GM21367 (cell line): ENCODE measurements around the gene VAV3.
"Not testable (repeated sequence)": the region's sequence is repeated elsewhere in the genome, so short reads cannot be mapped to it uniquely, and the experiment has no call there.

Experiments
- ATAC-seq: cut with Tn5 transposase; IDR thresholded peaks from one replicate; pipeline ENCODE4 v1.9.1; 2021; ENCODE audit not compliant: unreplicated experiment

Gene VAV3, protein sequence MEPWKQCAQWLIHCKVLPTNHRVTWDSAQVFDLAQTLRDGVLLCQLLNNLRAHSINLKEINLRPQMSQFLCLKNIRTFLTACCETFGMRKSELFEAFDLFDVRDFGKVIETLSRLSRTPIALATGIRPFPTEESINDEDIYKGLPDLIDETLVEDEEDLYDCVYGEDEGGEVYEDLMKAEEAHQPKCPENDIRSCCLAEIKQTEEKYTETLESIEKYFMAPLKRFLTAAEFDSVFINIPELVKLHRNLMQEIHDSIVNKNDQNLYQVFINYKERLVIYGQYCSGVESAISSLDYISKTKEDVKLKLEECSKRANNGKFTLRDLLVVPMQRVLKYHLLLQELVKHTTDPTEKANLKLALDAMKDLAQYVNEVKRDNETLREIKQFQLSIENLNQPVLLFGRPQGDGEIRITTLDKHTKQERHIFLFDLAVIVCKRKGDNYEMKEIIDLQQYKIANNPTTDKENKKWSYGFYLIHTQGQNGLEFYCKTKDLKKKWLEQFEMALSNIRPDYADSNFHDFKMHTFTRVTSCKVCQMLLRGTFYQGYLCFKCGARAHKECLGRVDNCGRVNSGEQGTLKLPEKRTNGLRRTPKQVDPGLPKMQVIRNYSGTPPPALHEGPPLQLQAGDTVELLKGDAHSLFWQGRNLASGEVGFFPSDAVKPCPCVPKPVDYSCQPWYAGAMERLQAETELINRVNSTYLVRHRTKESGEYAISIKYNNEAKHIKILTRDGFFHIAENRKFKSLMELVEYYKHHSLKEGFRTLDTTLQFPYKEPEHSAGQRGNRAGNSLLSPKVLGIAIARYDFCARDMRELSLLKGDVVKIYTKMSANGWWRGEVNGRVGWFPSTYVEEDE

DNA sequence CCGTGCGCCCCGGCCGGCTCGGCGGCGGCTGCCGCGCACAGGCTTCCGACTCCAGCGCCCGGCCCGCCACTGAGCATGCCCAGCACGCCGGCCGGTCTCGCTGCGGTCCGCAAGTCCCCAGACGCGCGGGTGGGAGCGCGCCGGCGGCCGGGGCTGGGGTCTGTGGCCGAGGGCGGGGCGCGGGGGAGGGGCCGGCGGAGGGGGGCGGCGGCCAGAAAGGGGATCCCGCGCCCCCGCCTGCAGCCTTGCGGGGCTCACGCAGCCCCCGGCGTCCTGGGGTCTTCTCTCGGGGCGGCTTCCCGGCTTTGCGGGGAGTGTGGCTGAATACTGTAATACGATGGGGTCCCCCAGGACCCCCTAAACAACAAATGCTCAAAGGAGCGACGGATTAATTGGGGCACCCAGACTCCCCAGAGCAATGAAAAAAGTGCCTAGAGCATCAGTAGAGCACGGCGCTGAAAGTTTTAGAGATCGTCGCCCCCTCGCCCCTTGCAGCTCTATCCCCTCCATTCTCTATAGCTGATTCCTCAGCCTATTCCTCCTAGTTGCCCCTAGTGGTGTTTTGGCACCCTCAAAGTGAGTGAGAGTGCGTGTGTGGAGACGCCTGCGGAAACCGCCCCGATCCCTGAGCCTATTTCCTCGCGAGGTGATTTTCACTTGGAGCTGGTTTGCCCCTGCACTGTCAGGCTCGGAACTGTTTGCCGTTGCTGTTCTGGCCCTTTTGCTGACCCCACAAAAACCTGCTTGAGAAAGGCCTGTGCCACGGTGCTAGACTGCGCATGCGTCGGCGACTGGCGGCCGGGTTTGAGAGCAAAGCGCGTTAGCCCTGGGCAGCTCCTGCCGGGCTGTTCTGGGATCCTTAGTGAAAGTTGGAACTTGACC, at the start of gene VAV3:
Gene VAV3 (minus strand): TSS at position 71 of the 882 bp plus-strand sequence. CDS start 311 bp downstream, outside the sequence.
- no peak for ATAC-seq

DNA sequence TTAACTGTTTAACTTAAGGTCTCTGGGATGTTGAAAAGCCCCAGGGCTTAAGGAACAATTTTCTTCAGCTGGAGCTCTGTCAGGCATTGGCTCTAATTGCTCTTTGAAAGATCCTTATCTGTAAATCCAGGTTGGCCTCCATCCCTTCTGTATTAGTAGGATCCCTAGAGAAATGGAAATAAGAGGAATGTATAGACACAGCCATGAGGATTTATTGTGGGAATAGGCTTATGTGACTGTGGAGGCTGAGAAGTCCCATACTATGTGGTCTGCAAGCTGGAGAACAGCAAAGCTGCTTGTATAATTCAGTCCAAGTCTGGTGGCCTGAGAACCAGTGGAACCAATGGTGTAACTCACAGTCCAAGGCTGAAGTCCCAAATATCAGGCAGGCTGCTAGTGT, 47.6 kb upstream of the VAV3 start:
- no peak for ATAC-seq

DNA sequence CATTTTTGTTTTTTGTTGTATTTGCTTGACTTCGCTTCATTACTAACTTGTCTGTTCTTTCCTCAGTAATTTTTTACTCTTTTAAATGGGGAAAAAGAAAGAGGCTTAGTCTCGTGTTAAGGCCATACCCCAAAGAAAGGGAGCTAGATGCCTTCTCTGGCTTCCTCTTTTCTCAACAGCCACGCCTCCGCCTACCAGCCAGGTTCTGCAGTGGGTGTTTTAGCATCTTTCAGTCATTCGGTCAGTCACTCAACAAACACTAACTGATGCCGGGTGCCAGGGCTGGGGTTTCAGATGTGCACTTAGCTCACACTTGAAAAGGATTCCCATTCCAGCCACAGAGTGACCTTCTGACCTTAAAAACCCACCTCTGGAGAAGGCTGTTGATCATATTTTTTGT, 46.3 kb upstream of the VAV3 start:
- ATAC-seq = no peak

DNA sequence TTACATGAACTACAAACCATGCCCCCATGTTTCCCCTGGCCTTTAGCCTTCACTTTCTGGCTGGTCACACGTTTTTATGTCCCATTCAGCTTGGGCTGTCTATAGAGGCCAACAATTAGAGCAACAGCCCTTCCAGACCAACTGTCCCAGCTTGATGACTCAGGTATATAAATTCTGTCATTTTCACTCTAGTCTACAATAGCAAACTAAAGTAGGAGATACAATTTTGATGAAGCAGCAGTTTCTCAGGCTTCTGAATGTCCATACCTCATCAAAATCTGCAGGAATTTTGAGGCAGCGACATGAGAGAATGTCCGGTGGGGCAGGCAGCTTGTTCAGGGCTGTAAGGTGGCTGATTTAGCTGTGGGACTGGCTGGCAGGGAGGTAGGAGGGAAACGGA, 45.6 kb upstream of the VAV3 start:
- ATAC-seq = no peak

DNA sequence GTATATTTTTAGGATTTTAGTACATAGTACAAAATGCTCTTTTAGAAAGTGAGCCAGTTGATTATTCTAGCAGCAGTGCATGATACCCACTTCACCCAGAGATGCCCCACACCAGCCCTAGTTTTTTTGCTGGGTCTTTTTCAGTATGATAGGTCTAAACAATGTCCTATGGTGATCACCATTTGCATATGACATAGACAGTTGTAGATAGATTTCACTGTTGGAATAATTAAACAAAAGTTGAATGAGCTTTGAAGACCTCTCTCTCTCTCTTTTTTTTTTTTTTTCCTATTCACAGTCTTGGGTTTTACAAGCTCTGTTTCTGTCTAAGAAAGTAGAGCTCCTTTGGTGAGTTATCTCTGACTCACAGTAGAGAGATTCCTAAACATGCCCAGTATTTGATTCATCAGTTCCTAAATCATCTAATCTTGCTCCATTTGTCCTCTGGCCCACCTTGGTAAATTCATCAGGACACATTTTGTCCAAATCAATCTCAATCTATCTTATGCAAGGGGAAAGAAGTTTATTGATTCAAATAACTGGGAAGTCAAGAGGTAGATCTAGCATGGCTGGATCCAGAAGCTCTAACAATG, 44.7 kb upstream of the VAV3 start:
- no peak for ATAC-seq

DNA sequence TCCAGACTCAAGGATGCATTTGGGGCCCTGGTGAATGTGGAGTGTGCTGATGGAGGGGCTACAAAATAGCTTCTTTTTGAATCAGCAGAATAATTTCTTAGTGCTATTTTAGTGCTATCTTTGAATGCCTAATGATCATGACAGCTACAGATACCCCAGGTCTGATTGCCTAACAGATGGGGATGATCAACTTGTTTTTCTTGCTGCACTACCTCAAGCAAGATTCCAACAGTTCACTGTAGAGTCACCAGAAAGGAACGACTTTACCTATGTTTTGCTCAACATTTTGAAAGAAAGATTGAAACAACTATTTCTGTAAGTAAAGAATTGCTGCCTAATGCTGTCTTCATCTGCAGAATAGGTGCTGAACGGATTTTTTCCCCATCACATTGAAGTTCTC, 42.6 kb upstream of the VAV3 start:
- ATAC-seq = no peak

DNA sequence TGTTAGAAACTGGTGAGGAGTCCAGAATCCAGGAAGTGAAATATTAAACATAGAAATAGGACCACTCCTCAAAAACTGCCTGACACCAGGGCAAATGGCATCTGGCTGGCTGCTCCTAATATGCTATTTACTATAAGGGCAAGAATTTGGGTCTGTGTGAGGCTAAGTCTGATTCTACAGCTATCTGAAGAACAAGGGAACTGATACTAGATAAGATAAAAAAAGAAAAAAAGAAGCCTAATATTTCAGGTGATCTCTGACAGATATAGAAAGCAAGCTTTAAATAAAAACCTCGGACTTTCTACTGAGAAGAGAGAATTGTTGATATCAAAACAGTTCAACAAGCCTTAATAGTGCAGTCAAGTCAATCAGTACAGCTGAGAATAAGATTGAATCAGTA, 42.1 kb upstream of the VAV3 start:
- no peak for ATAC-seq

DNA sequence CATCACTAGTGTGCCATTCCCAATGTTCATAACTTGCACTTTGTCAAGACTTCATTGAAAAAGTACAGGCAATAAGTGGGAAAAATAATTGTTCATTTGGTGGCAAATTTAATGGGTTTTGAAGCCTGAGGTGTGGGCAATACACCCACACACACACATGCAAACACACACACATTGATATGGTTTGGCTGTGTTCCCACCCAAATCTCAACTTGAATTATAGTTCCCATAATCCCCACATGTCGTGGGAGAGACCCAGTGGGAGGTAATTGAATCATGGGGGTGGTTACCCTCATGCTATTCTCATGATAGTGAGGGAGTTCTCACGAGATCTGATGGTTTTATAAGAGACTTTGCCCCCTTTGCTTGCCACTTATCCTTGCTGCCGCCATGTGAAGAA, 39.9 kb upstream of the VAV3 start:
- not testable (repeated sequence) for ATAC-seq

DNA sequence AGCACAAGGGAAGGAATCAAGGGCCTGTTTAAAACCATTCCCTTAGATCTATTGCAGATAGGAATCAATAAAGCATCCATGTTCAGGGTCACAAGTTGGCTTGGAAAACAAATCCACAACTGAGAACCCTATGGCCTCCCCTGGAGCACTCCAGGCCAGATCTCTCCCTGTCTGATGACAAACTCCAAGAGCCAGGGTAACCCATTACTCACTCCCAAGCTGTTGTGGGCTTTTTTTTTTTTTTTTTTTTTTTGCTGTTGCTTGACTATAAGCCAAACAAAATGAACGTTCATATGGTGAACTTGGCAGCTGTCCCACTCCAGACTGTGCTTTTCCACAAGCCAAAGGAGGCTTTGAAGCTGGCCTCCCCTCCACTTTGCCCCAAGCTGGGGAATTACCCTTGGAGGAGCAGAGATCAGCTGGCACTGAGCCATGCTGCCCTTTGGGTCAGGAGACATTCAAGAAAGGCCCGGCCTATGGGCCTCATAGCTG, 35.7 kb upstream of the VAV3 start:
- no peak for ATAC-seq

DNA sequence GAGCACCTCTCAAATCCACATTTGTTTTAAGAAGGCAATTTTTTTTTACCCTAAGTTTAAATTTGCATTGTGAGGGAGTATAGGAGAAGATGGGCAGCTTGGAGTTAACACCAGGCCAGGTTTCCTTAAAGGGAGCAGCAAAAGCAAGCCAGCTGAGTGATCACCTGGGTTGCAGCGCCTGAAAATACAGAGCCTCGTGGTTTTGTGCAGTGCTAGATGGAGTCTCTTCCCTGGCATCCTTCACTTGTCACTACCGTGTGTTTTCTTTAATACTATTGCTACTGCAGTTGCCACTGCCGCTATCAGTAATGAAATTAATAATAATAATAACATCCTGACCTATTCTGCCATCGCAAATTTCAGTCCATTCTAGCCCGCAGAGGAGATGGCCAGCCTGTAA, 35.2 kb upstream of the VAV3 start:
- no peak for ATAC-seq

DNA sequence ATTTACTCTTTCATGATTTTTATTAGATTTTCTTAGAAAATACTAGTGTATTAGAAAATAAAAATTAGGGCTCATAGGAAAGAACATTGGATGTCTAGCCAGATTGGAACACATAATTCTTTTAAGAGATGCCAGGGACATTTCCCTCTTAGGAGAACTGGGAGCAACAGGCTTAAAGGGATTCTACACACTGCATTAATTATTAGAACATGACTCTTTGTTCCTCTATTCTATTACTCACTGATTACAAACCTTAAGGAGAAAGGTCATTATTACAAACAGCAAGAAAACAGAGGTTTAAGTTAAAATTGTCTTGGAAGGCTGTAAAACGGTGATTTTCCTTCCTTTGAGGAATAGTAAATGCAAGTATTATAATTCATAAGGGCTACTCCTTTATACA, 32.9 kb upstream of the VAV3 start:
- no peak for ATAC-seq

DNA sequence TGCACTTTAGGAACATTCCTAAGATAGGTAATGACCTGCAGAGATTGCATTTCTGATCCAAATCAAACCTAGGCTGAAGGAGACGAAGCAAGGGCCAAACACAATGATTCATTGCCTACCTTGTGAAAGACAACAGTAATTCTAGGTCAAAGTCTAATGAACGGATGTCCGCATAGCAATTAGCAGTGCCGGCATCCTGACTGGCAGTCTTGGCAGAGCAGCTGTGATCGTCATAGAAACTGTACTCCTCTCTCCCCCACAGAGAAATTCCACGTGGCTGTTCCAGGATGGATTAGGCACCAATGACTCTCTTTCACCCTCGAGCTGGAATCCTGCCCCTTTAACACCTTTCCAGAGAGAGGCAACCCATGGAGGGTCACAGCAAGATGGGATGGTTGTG, 28.9 kb upstream of the VAV3 start:
- no peak for ATAC-seq

DNA sequence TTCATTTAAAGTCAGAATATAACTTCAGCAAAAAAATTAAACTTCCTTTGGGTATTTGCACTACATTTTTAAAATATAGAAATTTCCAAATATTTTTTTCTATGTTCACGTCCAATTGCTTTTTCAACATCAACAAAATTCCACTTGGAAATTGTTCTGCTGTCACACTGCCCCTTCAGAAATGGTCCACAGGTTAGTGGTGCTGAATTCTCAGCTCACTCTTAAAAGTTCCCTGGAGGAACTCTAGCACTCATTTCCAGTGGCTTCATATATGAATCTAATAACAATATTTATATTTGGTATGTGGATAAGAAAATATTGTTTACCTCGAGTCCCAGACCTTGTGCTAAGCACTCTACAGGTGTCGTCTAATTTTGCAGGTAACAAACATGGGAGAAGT, 27.4 kb upstream of the VAV3 start:
- ATAC-seq = no peak

DNA sequence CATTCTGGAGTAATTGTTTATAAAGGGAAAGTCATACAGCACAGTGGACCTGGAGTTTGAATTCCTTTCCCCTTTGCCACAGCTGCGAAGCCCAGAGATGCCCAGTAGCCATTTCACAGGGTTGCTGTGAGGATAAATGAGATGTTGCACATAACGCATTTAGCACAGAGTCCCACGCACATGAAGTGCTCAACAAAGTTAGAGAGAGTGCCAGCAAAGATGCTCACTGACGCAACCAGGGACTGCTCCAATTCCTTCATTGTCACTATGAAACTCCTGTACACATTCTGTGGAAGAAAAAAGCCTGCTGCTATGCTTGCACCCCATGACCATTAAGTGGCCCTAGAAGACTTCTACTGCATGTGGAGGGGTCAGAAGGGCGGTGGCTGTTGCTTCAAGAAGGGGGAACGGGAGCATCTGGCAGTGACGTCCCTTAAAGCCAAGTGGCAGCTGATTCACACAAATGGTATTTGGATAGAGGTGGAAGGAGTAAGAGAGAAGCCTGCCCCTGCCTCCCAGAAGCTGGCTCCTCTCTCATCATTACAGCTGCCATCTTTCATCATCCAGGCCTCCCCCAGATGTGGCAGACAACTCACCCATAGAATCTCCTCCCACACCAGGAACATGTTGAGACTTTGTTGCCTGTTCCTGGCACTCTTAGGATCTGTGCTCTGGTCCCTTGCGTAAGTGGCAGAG, 26.5 kb upstream of the VAV3 start:
- ATAC-seq = no peak

DNA sequence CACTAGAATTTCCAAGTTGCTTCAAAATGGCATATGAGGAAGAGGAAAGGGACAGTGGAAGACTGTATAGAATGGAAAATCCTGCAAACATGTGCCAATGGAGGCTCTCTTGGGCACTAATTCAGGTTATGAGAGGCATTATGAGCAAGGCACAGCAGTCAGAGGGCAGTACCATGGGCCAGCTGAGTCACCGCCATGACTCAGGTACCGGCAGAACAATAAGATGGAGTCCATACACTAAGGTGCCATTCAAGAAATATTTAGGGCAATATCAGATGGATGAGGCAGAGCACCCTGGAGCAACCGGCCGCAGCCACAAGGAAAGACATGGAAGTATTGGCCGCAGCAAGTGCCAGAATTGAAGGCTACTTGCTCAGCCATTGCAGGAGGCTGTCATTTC, 25.6 kb upstream of the VAV3 start:
- no peak for ATAC-seq

DNA sequence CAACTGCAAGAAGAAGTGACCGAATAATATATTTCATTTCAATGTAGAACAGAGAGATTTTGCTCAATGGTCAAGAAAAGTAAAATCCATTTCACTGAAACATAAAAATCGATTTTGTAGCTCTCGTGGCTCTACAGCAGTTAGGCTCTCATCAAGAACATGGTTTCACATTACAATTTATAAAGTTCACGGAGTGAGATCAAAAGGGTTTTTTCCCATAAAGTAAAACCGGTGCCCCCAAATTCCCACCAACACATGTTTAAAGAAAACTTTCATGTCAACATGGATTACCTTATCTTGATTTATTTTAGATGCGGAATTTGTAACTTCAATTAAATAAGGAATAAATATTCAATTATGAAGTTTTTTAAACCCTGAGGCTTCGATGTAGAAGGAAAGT, 16.3 kb upstream of the VAV3 start:
- ATAC-seq = no peak

DNA sequence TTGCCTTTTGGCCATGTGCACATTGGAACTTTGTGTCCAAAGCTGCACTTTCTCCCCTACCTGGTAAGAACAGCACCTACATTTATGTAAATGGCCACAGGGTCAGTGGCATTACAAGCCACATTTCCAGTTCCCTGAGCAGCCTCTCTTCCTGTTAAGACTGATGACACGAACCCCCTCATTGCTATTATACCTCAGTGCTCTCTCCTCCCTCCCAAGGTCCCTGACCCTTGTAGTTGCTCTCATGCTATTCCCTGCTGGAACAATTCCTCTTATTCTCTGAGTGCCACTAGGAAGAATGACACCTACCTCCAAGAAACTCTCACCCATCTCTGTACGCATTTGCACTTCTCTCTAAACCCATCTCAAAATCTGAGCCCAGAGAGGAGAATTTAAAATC, 14.9 kb upstream of the VAV3 start:
- no peak for ATAC-seq

DNA sequence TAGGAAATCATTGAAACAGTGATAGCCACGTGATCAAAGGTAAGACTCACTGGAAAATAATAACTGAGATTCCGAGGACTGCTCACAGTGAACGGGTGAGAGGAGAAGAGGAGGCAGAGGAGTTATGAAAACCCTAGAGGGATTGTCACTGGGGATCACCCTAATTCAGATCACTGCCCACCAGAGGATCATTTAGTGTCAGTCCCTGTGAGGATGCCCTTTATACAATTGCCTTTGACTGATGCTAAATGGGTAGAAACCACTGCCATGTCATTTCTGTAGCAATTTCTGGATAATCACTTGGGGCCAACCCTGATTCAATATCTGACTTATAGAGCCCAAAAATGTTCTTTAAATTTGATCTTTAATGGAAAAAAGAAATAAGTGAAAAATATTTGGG, 14.1 kb upstream of the VAV3 start:
- ATAC-seq = no peak

DNA sequence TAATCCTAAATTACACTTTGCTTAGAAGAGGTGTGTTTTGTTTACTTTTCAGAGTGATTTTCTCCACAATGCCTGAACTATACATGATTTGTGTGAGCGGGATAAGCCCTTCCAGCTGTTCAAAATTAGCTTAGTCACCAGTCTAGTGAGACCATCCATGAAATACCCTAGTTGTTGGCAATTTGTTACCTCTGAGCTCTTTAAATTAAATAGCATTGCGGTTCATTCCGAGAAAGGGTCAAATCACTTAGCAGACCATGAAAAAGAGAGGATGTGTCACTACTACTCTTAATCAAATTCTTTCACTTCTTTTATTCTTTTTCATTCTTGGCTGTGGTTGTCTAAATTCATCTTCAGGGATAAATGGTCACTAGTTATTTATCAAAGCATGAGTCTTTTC, 11.9 kb upstream of the VAV3 start:
- no peak for ATAC-seq

DNA sequence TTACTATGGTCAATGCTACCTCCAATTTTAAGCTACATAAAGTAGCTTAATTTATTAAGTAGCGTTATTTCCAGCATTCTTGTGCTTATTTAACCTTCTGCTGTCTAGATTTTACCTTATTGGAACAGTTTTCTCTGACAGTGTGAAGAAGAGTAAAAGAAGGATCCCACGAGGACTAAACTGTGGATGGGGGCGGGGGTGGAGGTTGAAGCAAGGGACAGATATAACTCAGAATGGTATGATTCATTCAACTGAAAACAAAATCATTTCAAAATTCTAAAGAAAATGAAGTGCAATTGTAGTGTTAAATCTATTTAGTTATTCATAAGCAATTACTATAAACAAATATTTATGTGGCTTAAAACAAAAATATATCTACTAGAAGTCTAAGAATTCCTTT, 11.5 kb upstream of the VAV3 start:
- ATAC-seq = no peak
